Lung (tissue), 12 donors: ENCODE data around the gene NR0B2. TPM values are rescaled to one million over a fixed set of nuclear protein-coding genes. Genes with fewer than 3 reads are reported as not detected.

Experiments used
- ATAC-seq: fragments of 200-7000 bp; cut with Tn5 transposase; one replicate; pipeline ENCODE4 v1.9.1; 2020; ENCODE audit warnings: moderate number of reproducible peaks; ENCODE audit not compliant: insufficient read depth, low FRiP score
- DNase-seq, 3 donors: peaks; one replicate each; pipeline ENCODE4 v3.0.0-alpha.2; 2013 to 2017
- H3K27ac ChIP-seq, 2 donors: one replicate each; pipeline ENCODE4 v1.5.1; 2013; ENCODE audit warnings: mild to moderate bottlenecking in 2 of 2, moderate library complexity in 2 of 2, control low read depth in 1 of 2, inconsistent platforms in 1 of 2, low read depth in 1 of 2, low read length in 1 of 2
- H3K27me3 ChIP-seq, 3 donors: one replicate each; pipeline ENCODE4 v1.5.1; 2013; ENCODE audit warnings: low read length in 2 of 3; ENCODE audit not compliant: control insufficient read depth in 3 of 3, insufficient read depth in 3 of 3
- H3K36me3 ChIP-seq, 4 donors: one replicate each; pipeline ENCODE4 v1.5.1; 2013; ENCODE audit warnings: low read length in 4 of 4, mild to moderate bottlenecking in 1 of 4, moderate library complexity in 1 of 4; ENCODE audit not compliant: control insufficient read depth in 4 of 4, insufficient read depth in 4 of 4
- H3K4me1 ChIP-seq, 5 donors: one replicate each; pipeline ENCODE4 v1.5.1; 2013; ENCODE audit warnings: low read length in 5 of 5, mild to moderate bottlenecking in 2 of 5, moderate library complexity in 1 of 5; ENCODE audit not compliant: control insufficient read depth in 5 of 5, insufficient read depth in 5 of 5
- H3K4me3 ChIP-seq: one replicate; pipeline ENCODE4 v1.5.1; 2013; ENCODE audit warnings: mild to moderate bottlenecking, control low read depth, moderate library complexity
- H3K9ac ChIP-seq, 2 donors: one replicate each; pipeline ENCODE4 v1.5.1; 2013; ENCODE audit warnings: low read length in 2 of 2, control low read depth in 1 of 2; ENCODE audit not compliant: insufficient read depth in 1 of 2
- H3K9me3 ChIP-seq, 4 donors: one replicate each; pipeline ENCODE4 v1.5.1; 2013; ENCODE audit warnings: low read length in 3 of 4, mild to moderate bottlenecking in 1 of 4, moderate library complexity in 1 of 4; ENCODE audit not compliant: control insufficient read depth in 4 of 4, insufficient read depth in 3 of 4
- CTCF ChIP-seq: IDR thresholded peaks from 2 replicates; pipeline ENCODE4 v1.5.1; 2012; ENCODE audit warnings: mild to moderate bottlenecking; ENCODE audit errors: control extremely low read depth, extremely low read depth
- WGBS, 2 donors: extraction: QIAGEN DNeasy Blood & Tissue Kit; methylation state at CpG; one replicate each; pipeline ENCODE4 v1.1.7; 2013; 5-methylcytosine and 5-hydroxymethylcytosine counted together
- polyA plus RNA-seq, 2 donors: library from polyadenylated mRNA; stranded (reverse); fragments of 200-250 nt; gene quantifications; one replicate each; pipeline ENCODE4 v1.2.1, GENCODE V29; 2013
- total RNA-seq, 2 donors: library from RNA; depleted of rRNA in 1 of 2; stranded (reverse); fragments of >200 nt in 1 of 2; gene quantifications; one replicate each; pipeline ENCODE4 v1.2.1, GENCODE V29; 2014 to 2021
- donor health status: control.
- donor health status: control.
- donor health status: Bipolar disorder and iron deficiency.
- donor health status: healthy.
- donor health status: DM: yes; HTN: yes; CAD: no.

Gene NR0B2
- total and polyA plus RNA-seq, 4 donors: 1.6 to 6.0 (median 2.2) TPM

DNA sequence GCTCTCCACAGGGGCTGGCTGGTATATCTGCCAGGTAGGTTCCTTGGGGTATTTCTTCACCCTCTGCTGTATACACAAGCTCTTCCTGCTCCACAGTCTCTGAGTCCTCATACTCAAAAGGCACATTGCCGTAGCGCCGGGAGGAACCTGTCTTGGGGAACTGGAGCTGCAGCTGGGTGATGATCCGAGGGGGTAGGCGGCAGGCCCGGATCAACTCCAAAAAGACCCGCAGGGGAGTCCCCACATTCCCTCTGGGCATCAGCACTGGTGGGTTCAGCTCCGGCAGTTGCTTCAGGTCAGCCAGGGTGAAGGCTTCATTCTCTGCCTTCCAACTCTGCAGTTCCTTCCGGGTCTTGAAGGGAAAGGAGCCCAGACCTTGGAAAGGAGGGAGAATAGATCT is 16.4 kb downstream of the NR0B2 start:
- Histone ChIP-seq H3K36me3 (peaks cover 12 to 28% (median 14%) of the 10 kb centered on the region in 4 donors), H3K4me3 (no peak overlapping the region), H3K4me1 (peaks cover 0 to 10% (median 7%) of the 10 kb centered on the region in 5 donors), H3K27me3 (no peaks in the 10 kb centered on the region), H3K9me3 (no peaks in the 10 kb centered on the region), H3K9ac (no peak overlapping the region), H3K27ac (no peak overlapping the region)
- ATAC-seq: no peak
- DNase-seq: no peak
- 94 to 96% methylated on average over 9 of the region's 9 CpGs for WGBS, 2 donors
- TF ChIP-seq CTCF: no peak

DNA sequence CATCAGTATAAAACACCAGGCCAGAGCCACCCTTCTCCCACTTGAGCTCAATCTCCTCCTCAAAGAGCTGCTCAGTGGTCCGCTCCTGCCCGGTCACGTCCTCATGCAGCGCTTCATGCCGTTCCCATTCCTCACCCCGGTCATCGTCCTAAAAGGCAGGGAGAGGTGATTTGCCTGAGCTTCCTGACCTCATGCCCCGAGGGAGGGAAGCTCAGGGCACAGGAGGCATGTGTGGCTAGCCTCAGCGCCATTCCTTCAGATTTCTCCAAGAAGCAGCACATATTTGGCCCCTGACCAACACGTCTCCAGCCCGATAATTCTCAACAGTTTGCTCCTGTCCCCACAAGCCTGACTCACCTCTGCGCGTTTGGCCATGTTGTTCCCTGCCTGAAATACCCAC is 19.5 kb downstream of the NR0B2 start:
- Histone ChIP-seq H3K9me3 (no peaks in the 10 kb centered on the region), H3K4me1 (peaks cover 2 to 13% (median 3%) of the 10 kb centered on the region in 5 donors), H3K4me3 (no peak overlapping the region), H3K9ac (no peak overlapping the region), H3K27me3 (no peaks in the 10 kb centered on the region), H3K27ac (no peak overlapping the region), H3K36me3 (peaks cover 12 to 32% (median 16%) of the 10 kb centered on the region in 4 donors)
- no peak for DNase-seq
- no peak for ATAC-seq
- no peak for TF ChIP-seq CTCF
- WGBS, 2 donors: 95 to 96% methylated on average over 13 of the region's 13 CpGs

DNA sequence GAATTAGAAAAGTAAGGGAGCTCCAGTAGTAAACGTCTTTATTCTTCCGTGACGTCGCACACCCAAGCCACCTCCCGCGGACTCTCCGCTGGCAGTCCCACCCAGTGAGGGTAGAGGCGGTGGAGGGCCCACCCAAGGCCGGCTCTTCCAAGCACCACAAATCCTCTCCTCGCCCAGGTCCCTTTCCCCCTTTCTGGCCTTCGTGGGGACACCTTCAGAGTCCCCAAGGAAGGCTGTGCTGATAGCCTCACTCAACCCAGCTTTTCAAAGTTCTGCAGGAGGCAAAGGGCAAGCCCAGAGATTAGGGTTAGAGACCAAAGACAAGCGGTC is 23.3 kb downstream of the NR0B2 start:
- WGBS, 2 donors: 6% methylated on average over 12 of the region's 12 CpGs
- TF ChIP-seq CTCF: no peak
- Histone ChIP-seq H3K4me3 (peak overlapping the region; percentile 76), H3K4me1 (peaks cover 0 to 11% (median 7%) of the 10 kb centered on the region in 5 donors), H3K27me3 (no peaks in the 10 kb centered on the region), H3K9ac (peak overlapping the region; percentile 82 to 87), H3K36me3 (peaks cover 7 to 31% (median 27%) of the 10 kb centered on the region in 4 donors), H3K9me3 (no peaks in the 10 kb centered on the region), H3K27ac (peak overlapping the region; percentile 88 to 98)
- ATAC-seq (no peak), DNase-seq (no peak)
